Measurements from ENCODE around the gene PHC2.

DNA sequence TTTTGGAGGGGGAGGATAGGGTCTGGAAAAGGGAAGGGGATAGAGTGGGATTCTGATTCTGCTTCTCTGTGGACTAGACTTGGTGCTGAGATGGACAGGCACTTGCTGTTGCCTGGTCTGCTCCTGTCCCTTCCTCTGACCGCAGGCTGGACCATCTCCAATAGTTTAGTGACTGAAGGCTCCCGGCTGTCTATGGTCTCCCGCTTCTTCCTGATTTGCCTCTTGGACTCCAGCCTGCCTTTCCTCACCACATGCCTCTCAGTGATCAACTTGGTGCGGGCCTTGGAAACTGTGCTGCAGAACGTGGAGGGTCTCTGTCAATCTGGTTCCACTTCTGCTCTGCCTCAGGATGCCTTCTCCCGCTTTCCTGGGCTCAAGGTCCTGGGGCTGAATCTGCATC, 35.3 kb upstream of the PHC2 start:
- TF ChIP-seq POLR2A (IDR thresholded peaks at IDR 0.05): no peak
- no peak for TF ChIP-seq CTCF (IDR thresholded peaks at IDR 0.05)
